GM12872 (cell line): ENCODE results near the gene GRIK3.

Experiments
- CTCF ChIP-seq: IDR thresholded peaks from 3 replicates; pipeline ENCODE4 v1.5.1; 2011; ENCODE audit warnings: low read depth, mild to moderate bottlenecking, low read length, moderate library complexity; ENCODE audit not compliant: insufficient read depth

GRIK3 gene

GRCh38 chr1:36905941-36906340 is 128.4 kb downstream of the GRIK3 start:
- TF ChIP-seq CTCF = no peak

GRCh38 chr1:36900128-36900527 is 134.2 kb downstream of the GRIK3 start:
- no peak for TF ChIP-seq CTCF

- no peak for TF ChIP-seq CTCF
These were observed 139.5 kb downstream of the GRIK3 start for GRCh38 chr1:36894824-36895223.

- no peak for TF ChIP-seq CTCF
These were observed 143.5 kb downstream of the GRIK3 start for GRCh38 chr1:36890776-36891175.

GRCh38 chr1:36889478-36890226 is 144.7 kb downstream of the GRIK3 start:
- TF ChIP-seq CTCF = no peak

- no peak for TF ChIP-seq CTCF
These were observed 145.4 kb downstream of the GRIK3 start for GRCh38 chr1:36888811-36889477.

GRCh38 chr1:36885540-36886357 is 148.6 kb downstream of the GRIK3 start:
- TF ChIP-seq CTCF = no peak
